ENCODE results near the gene IGLL1.
"Not testable (repeated sequence)": the region's sequence is repeated elsewhere in the genome, so short reads cannot be mapped to it uniquely, and the experiment has no call there.

The IGLL1 gene

DNA sequence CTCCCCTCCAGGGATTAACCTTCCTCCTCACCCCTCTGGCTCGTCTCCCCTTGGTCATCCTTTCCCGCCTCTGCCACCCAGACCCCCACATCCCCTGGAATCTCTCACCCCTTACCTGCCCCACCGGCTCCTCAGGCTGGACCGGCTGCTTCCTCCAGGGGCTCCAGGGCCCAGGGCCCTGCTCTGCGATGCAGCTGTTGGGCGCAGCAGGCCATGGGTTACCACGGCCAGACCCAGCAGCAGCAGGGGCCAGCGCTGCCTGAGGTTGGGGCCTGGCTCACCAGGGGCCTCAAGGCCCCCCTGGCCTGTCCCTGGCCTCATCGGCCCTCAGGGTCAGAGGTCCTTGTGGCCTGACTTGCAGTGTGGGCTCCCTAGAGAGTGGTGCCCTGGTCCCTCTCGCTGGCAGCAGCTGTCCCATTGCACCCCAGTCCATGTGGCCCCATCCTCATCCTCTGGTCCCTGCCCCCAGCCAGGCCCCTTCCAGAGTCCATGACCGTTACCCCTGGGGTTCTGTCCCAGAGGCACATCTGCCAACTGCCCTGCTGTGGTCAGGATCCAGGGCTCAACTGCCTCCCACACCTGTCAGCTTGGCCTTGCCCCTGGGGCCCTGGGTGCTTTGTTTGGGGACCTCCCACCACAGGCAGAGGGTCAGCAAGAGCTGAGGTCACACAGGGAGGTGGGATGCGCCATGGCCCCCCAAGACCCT lies at the start of gene IGLL1:
Gene IGLL1, minus strand, starts transcription at position 421 of the 706 bp plus-strand sequence. Its CDS starts 100 bp downstream, at position 321.
- Histone ChIP-seq H3K27me3 (ENCODE audit: low read length) (no peaks in the 10 kb centered on the region), H3K9me3 (ENCODE audit: insufficient read depth, low read length) (no peaks in the 10 kb centered on the region), H3K79me2 (ENCODE audit: insufficient read depth, low read length) (no peaks in the 10 kb centered on the region), H2AFZ (ENCODE audit: low read depth, low read length, severe bottlenecking) (no peak within 1 kb of the TSS), H3K36me3 (ENCODE audit: low read length) (no peaks in the 10 kb centered on the region), H3K4me2 (ENCODE audit: low read depth, low read length, poor library complexity, severe bottlenecking) (no peak within 1 kb of the TSS), H3K4me3 (ENCODE audit: insufficient read depth, low read length, poor library complexity, severe bottlenecking) (no peak within 1 kb of the TSS), H3F3A (ENCODE audit: insufficient read depth) (no peaks in the 10 kb centered on the region), H3K9me2 (replicated peaks; ENCODE audit: insufficient read depth, low read length) (no peaks in the 10 kb centered on the region), H3K9ac (ENCODE audit: low read length) (no peak within 1 kb of the TSS), H4K20me1 (ENCODE audit: low read depth, low read length) (no peaks in the 10 kb centered on the region), H3K27ac (ENCODE audit: low read depth, low read length) (no peak within 1 kb of the TSS)
- TF ChIP-seq, protein P1, sequence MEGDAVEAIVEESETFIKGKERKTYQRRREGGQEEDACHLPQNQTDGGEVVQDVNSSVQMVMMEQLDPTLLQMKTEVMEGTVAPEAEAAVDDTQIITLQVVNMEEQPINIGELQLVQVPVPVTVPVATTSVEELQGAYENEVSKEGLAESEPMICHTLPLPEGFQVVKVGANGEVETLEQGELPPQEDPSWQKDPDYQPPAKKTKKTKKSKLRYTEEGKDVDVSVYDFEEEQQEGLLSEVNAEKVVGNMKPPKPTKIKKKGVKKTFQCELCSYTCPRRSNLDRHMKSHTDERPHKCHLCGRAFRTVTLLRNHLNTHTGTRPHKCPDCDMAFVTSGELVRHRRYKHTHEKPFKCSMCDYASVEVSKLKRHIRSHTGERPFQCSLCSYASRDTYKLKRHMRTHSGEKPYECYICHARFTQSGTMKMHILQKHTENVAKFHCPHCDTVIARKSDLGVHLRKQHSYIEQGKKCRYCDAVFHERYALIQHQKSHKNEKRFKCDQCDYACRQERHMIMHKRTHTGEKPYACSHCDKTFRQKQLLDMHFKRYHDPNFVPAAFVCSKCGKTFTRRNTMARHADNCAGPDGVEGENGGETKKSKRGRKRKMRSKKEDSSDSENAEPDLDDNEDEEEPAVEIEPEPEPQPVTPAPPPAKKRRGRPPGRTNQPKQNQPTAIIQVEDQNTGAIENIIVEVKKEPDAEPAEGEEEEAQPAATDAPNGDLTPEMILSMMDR (IDR thresholded peaks at IDR 0.05; ENCODE audit: insufficient read depth, low read length, poor library complexity, severe bottlenecking) = no peak
- TF ChIP-seq EZH2phosphoT487 (conservative IDR thresholded peaks at IDR 0.05; ENCODE audit: low read length) = no peak

GRCh38 chr22:23628056-23628743 lies 48.1 kb upstream of the IGLL1 start:
- not testable (repeated sequence) for H3F3A ChIP-seq (ENCODE audit: insufficient read depth); H3K9me3 ChIP-seq (ENCODE audit: insufficient read depth, low read length); H2AFZ ChIP-seq (ENCODE audit: low read depth, low read length, severe bottlenecking); H3K9me2 ChIP-seq (replicated peaks; ENCODE audit: insufficient read depth, low read length); H3K9ac ChIP-seq (ENCODE audit: low read length); H3K4me2 ChIP-seq (ENCODE audit: low read depth, low read length, poor library complexity, severe bottlenecking); H3K79me2 ChIP-seq (ENCODE audit: insufficient read depth, low read length); H3K27ac ChIP-seq (ENCODE audit: low read depth, low read length); H3K36me3 ChIP-seq (ENCODE audit: low read length); H4K20me1 ChIP-seq (ENCODE audit: low read depth, low read length); H3K27me3 ChIP-seq (ENCODE audit: low read length); H3K4me3 ChIP-seq (ENCODE audit: insufficient read depth, low read length, poor library complexity, severe bottlenecking)

DNA sequence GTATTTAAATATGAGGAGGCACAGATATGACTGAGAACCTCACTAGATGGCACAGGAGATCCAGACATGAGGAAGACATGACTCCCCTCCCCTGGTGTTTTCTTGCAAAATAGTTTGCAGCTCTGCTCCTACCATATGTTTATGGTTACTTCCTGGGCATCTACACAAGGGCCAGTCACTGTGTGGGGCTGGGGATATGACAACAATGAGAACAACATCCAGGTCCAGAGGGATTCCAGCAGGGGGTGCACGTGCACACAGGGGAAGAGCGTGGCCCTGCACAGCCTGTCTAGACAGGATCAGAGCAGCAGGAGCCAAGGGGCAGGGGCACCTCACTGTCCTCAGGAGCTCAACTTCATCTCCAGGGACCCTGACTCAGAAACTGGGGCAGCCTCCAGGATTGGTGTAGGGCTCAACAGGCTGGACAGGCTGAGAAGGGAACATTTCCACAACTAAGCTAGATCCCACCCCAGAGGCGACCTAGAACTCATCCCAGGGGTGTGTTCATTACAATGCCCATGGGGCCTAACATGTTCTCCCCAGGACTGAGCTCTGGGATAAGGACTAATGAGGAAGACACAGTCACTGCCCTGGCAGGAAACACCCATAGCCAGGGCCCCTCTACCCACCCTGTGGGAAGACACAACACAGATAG lies 47.4 kb upstream of the IGLL1 start:
- H3K4me3 ChIP-seq (ENCODE audit: insufficient read depth, low read length, poor library complexity, severe bottlenecking); H3K27me3 ChIP-seq (ENCODE audit: low read length); H3K36me3 ChIP-seq (ENCODE audit: low read length); H2AFZ ChIP-seq (ENCODE audit: low read depth, low read length, severe bottlenecking); H3K79me2 ChIP-seq (ENCODE audit: insufficient read depth, low read length); H3K4me2 ChIP-seq (ENCODE audit: low read depth, low read length, poor library complexity, severe bottlenecking); H3K9me3 ChIP-seq (ENCODE audit: insufficient read depth, low read length); H3K9me2 ChIP-seq (replicated peaks; ENCODE audit: insufficient read depth, low read length); H3K27ac ChIP-seq (ENCODE audit: low read depth, low read length); H3F3A ChIP-seq (ENCODE audit: insufficient read depth); H3K9ac ChIP-seq (ENCODE audit: low read length); H4K20me1 ChIP-seq (ENCODE audit: low read depth, low read length): not testable (repeated sequence)
- TF ChIP-seq, protein P1 (IDR thresholded peaks at IDR 0.05; ENCODE audit: insufficient read depth, low read length, poor library complexity, severe bottlenecking) = peak; percentile 24
